HUES64 (cell line): ENCODE results near the gene WASL.

Source experiments
- H3K27ac ChIP-seq: 2 replicates; pipeline ENCODE4 v1.7.0; 2013; ENCODE audit warnings: low read depth, low read length, inconsistent platforms
- H3K27me3 ChIP-seq: 2 replicates; pipeline ENCODE4 v1.6.1; 2013; ENCODE audit warnings: mild to moderate bottlenecking, low read length; ENCODE audit not compliant: insufficient read depth
- H3K36me3 ChIP-seq: 2 replicates; pipeline ENCODE4 v1.6.1; 2013; ENCODE audit warnings: mild to moderate bottlenecking, low read length; ENCODE audit not compliant: insufficient read depth
- H3K4me1 ChIP-seq: 2 replicates; pipeline ENCODE4 v1.6.1; 2013; ENCODE audit warnings: mild to moderate bottlenecking, low read length, moderate library complexity; ENCODE audit not compliant: insufficient read depth
- H3K4me3 ChIP-seq: 2 replicates; pipeline ENCODE4 v1.5.1; 2013; ENCODE audit warnings: mild to moderate bottlenecking, low read length, moderate library complexity
- H3K9ac ChIP-seq: 2 replicates; pipeline ENCODE4 v1.6.1; 2013; ENCODE audit warnings: mild to moderate bottlenecking, low read depth, low read length
- H3K9me3 ChIP-seq: 2 replicates; pipeline ENCODE4 v1.6.1; 2013; ENCODE audit warnings: low read depth, low read length; ENCODE audit not compliant: insufficient read depth
- WGBS: fragments of 150-250, 120-280 bp; methylation state at CpG from one replicate; pipeline ENCODE4 v1.1.7; 2013; ENCODE audit warnings: missing lambda C conversion rate; 5-methylcytosine and 5-hydroxymethylcytosine counted together

WASL gene

DNA sequence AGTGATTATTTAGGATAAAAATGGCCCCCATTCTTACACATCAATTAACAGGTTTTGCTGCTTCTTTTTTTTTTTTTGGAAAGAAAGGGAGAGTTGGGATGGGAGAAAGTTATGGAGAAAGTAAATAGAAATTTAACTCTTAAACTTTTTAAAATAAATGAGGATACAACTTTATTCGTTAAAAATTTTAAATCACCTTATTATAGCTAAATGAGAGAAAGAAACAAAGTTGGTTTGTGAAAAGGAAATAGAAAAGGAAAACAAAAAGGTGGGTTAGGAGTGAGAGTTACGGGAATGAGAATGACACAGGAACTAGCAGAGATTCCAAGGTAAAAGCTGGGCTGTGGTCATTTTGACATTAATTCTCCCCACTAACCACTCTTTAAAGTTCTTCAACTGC, 58.3 kb downstream of the WASL start:
- Histone ChIP-seq H3K4me1 (peaks cover 5% of the 10 kb centered on the region; the same call in 1 of the 2 replicates), H3K9me3 (no peaks in the 10 kb centered on the region), H3K4me3 (no peak overlapping the region), H3K27ac (no peak overlapping the region), H3K36me3 (peaks cover 94% of the 10 kb centered on the region), H3K9ac (no peak overlapping the region), H3K27me3 (no peaks in the 10 kb centered on the region)
- WGBS = 89% methylated on average over 1 of the region's 2 CpGs

DNA sequence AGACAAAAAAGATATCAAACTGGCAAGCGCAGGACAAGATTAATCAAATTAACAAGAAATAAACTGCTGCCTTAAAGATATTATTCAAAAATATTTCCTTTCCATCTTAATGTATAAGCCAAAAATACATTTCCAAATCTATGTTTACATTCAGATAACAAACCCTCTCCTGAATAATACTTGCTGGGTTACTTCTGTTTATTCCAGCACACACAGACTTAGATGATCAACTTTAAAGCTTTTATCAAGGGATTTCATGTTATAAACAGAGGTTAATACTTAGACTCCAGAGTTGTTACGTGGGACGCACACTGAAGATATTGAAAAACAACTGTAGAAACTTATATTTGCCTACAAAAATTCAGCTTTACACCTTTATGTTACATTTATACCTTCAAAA, 59.6 kb downstream of the WASL start:
- no peaks in the 10 kb centered on the region for H3K9me3 ChIP-seq
- H3K4me1 ChIP-seq = peaks cover 5% of the 10 kb centered on the region; the same call in 1 of the 2 replicates
- H3K27me3 ChIP-seq = no peaks in the 10 kb centered on the region
- peaks cover 92% of the 10 kb centered on the region for H3K36me3 ChIP-seq
- H3K27ac ChIP-seq = no peak overlapping the region
- H3K9ac ChIP-seq = no peak overlapping the region
- WGBS = 76% methylated on average over 3 of the region's 3 CpGs
- H3K4me3 ChIP-seq = no peak overlapping the region

DNA sequence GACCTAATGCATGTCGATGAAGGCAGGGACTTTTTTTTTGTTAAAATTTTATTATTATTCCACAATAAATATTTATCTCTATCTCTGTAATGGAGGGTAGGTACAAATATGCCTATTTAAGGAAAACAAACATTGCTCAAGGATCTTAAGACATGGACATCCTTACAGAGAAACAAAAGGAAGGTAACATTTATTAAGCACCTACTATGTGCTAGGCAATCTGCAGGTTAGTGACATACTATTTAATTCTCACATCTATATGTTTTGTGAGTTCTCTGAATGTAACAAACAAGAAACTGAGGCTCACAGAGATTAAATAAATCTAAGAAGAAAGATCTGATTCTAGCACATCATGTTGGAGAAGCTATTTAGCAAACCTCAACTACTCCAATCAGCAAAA, 61.1 kb downstream of the WASL start:
- Histone ChIP-seq H3K27me3 (no peaks in the 10 kb centered on the region), H3K36me3 (peaks cover 91% of the 10 kb centered on the region), H3K4me1 (peaks cover 1% of the 10 kb centered on the region; the same call in 1 of the 2 replicates), H3K9ac (no peak overlapping the region), H3K27ac (no peak overlapping the region), H3K9me3 (no peaks in the 10 kb centered on the region), H3K4me3 (no peak overlapping the region)
- no CpG with 5 or more reads among the region's 1 CpG for WGBS

DNA sequence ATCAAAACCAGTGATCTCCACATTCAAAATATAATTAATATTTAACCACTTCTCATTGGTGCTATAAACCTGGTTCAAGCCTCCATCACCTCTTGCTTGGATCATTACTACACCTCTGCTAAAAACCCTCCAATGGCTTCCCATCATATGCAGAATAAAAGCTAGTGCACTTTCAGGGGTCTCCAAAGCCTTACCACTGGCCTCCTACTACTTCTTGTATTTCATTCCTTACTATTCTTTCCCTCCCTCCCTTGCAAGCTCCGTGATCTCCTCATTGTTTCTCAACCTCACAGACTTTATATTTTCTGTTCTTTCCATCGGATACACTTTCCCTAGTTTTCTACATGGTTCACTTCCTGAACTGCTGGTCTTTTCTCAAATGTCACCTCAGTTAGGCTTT, 61.6 kb downstream of the WASL start:
- H3K4me3 ChIP-seq = no peak overlapping the region
- H3K27me3 ChIP-seq = no peaks in the 10 kb centered on the region
- no peak overlapping the region for H3K9ac ChIP-seq
- peaks cover 88% of the 10 kb centered on the region for H3K36me3 ChIP-seq
- no peak overlapping the region for H3K27ac ChIP-seq
- H3K9me3 ChIP-seq = no peaks in the 10 kb centered on the region
- 92% methylated on average over 2 of the region's 2 CpGs for WGBS
- no peaks in the 10 kb centered on the region for H3K4me1 ChIP-seq

DNA sequence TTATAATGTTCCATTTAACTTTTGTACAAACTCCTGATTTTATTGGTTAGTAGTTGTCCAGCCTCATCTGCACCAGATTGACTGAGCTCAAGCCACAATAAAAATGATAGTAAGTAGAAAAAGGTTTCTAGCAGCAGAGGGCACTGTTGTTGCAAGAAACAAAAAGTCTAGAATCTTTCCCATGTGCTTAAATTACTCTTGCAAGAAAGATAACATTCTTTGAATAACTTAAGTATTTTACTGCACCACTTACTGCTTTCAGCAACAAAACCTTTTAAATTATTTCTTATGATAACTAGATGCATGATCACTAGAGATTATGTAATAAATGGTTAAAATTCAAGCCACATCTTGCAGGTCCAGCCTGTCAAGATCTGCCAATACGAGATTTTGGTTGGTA, 66.1 kb downstream of the WASL start:
- H3K27ac ChIP-seq = no peak overlapping the region

DNA sequence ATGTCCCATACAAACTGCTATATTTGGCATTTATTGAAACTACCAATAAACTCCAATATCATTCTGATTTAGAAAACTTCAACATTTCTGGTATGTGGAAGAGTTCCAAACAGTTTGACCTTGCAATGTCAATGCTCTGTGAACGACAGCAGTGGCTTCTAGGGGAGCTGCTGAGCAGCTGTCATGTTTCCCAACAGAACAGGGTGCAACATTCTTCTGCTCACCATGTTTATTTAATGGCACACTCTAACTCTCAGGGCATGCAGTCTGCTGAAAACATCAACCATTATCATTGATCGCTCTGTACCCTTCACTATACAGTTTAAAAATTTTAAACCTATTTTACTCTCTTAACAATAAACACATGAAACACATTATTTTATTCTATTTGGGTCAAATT, 67.2 kb downstream of the WASL start:
- Histone ChIP-seq H3K4me1 (0 out of 2 replicates have a peak, but pooled peaks cover 4% of the 10 kb centered on the region), H3K4me3 (no peak overlapping the region), H3K36me3 (peaks cover 58% of the 10 kb centered on the region), H3K9me3 (no peaks in the 10 kb centered on the region), H3K27ac (no peak overlapping the region), H3K9ac (no peak overlapping the region), H3K27me3 (no peaks in the 10 kb centered on the region)
- WGBS = 89% methylated on average over 2 of the region's 2 CpGs

More for the DNA sequence above, 66.1 kb downstream of the WASL start:
- Histone ChIP-seq H3K4me3 (no peak overlapping the region), H3K4me1 (0 out of 2 replicates have a peak, but pooled peaks cover 4% of the 10 kb centered on the region), H3K36me3 (peaks cover 69% of the 10 kb centered on the region), H3K9ac (no peak overlapping the region), H3K9me3 (no peaks in the 10 kb centered on the region), H3K27me3 (no peaks in the 10 kb centered on the region)
- WGBS = 100% methylated on average over 1 of the region's 1 CpG

- H3K9me3 ChIP-seq = no peaks in the 10 kb centered on the region
- H3K9ac ChIP-seq = no peak overlapping the region
- no peaks in the 10 kb centered on the region for H3K27me3 ChIP-seq
- no peak overlapping the region for H3K27ac ChIP-seq
- H3K4me1 ChIP-seq = 0 out of 2 replicates have a peak, but pooled peaks cover 4% of the 10 kb centered on the region
- no peak overlapping the region for H3K4me3 ChIP-seq
- peaks cover 49% of the 10 kb centered on the region for H3K36me3 ChIP-seq
- whole genome bisulfite sequencing = 91% methylated on average over 3 of the region's 3 CpGs
Measured at GRCh38 chr7:123680580-123680979, 68.2 kb downstream of the WASL start.

- H3K4me1 ChIP-seq = 0 out of 2 replicates have a peak, but pooled peaks cover 4% of the 10 kb centered on the region
Measured at GRCh38 chr7:123679614-123680013, 69.2 kb downstream of the WASL start.

DNA sequence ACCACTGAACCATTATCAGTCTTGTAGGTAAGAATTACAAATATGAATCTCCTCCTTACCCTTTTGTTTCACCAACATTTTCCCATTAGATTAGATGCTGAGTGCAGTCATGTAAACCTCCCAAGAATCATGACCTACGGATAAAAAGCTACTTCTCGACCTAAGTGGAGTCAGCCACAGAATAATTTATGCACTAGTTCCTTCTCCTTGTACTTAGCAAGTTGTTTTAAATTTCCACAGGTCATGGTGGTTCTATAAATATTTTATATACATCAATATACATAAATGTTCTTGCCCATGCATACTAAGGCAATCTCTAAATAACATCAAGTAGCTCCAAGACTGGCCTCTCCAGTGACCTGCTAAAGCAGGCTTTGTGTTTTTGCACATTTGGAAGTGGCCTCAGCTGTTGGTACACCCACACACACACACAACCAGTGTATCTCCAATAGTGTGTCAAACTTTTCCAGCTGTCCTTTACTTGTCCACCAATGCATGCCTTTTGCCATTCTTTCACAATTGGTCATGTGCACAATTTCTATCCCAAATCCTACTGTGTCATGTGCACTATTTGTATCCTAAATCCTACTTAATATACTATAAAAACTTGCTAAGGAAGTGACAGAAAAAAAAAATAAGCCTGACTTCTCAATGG, 71.6 kb downstream of the WASL start:
- Histone ChIP-seq H3K9me3 (no peaks in the 10 kb centered on the region), H3K27ac (no peak overlapping the region), H3K4me1 (0 out of 2 replicates have a peak, but pooled peaks cover 4% of the 10 kb centered on the region), H3K27me3 (no peaks in the 10 kb centered on the region), H3K9ac (no peak overlapping the region), H3K36me3 (peaks cover 22% of the 10 kb centered on the region), H3K4me3 (no peak overlapping the region)
- WGBS = 100% methylated on average over 2 of the region's 2 CpGs

More at GRCh38 chr7:123679614-123680013, 69.2 kb downstream of the WASL start:
- Histone ChIP-seq H3K27ac (no peak overlapping the region), H3K27me3 (no peaks in the 10 kb centered on the region), H3K9me3 (no peaks in the 10 kb centered on the region), H3K9ac (no peak overlapping the region), H3K36me3 (peaks cover 42% of the 10 kb centered on the region), H3K4me3 (no peak overlapping the region)
- 100% methylated on average over 3 of the region's 3 CpGs for WGBS

GRCh38 chr7:123675181-123675473, 73.7 kb downstream of the WASL start:
- H3K9ac ChIP-seq = no peak overlapping the region
- 0 out of 2 replicates have a peak, but pooled peaks cover 2% of the 10 kb centered on the region for H3K4me1 ChIP-seq
- H3K27me3 ChIP-seq = no peaks in the 10 kb centered on the region
- peaks cover 5% of the 10 kb centered on the region; the same call in 1 of the 2 replicates for H3K36me3 ChIP-seq
- no peak overlapping the region for H3K4me3 ChIP-seq
- no peaks in the 10 kb centered on the region for H3K9me3 ChIP-seq
- no peak overlapping the region for H3K27ac ChIP-seq

GRCh38 chr7:123674399-123675180, 74.2 kb downstream of the WASL start:
- H3K36me3 ChIP-seq = peaks cover 3% of the 10 kb centered on the region; the same call in 1 of the 2 replicates
- no peaks in the 10 kb centered on the region for H3K27me3 ChIP-seq
- H3K4me3 ChIP-seq = no peak overlapping the region
- no peak overlapping the region for H3K9ac ChIP-seq
- no peak overlapping the region for H3K27ac ChIP-seq
- WGBS = 87% methylated on average over 2 of the region's 2 CpGs
- no peaks in the 10 kb centered on the region for H3K4me1 ChIP-seq
- H3K9me3 ChIP-seq = no peaks in the 10 kb centered on the region
